ENCODE data around the gene LXN.

GRCh38 chr3:158651192-158651591 lies 21.3 kb downstream of the LXN start:
- TF ChIP-seq CTCF (conservative IDR thresholded peaks at IDR 0.05; ENCODE audit: low read length) (no peak), EZH2phosphoT487 (IDR thresholded peaks at IDR 0.05; ENCODE audit: borderline replicate concordance, low read depth, low read length) (no peak)

All from OCI-LY7 (cell line).